NCI-H774 (cell line): ENCODE measurements around the gene TRIO.

ENCODE experiments used
- DNase-seq: peaks from one replicate; lab custom pipeline; 2025; lab: John Stamatoyannopoulos, UW

The TRIO gene

DNA sequence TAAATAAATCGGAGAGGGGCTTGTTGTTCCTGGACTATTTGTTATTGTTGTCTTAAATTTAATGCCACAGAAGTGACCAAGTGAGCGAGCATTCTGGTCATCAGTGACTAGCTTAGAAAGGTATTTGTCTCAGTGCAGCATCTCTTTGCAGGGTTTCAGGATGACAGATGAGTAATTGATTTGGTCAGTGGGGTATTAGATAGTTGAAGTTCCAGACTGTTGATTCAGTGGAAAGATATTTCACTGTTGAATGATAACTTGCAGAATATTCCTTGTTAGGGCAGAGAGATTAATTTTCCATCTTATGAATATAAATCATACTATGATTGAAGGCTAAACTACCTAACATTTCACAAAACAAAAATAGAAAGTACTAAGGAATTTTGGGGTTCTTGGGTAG is 122.4 kb downstream of the TRIO start:
- no peak for DNase-seq

DNA sequence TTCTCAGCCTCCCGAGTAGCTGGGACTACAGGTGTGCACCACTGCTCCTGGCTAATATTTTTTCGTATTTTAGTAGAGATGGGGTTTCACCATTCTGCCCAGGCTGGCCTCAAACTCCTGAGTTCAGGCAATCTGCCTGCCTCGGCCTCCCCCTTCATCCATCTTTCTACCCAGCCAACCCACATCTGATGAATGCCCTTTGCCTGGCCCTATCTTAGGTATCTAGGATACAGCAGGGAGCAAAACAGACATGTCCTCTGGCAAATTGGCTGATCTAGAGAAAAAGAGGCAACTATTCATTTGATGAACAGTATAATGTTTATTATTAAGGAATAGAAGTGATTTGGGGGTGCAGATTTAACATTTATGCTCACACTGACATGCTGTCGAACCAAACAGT is 123.0 kb downstream of the TRIO start:
- no peak for DNase-seq

- DNase-seq = no peak
Observed at GRCh38 chr5:14266686-14267085, 123.5 kb downstream of the TRIO start.

- no peak for DNase-seq
Observed at GRCh38 chr5:14267166-14267838, 124.2 kb downstream of the TRIO start.

- DNase-seq = no peak
Observed at GRCh38 chr5:14267991-14268708, 125.0 kb downstream of the TRIO start.

- no peak for DNase-seq
Observed at GRCh38 chr5:14268738-14269137, 125.6 kb downstream of the TRIO start.

- no peak for DNase-seq
Observed at GRCh38 chr5:14269395-14269794, 126.3 kb downstream of the TRIO start.

- peak; percentile 38 for DNase-seq
Observed at GRCh38 chr5:14270209-14270702, 127.1 kb downstream of the TRIO start.

GRCh38 chr5:14272548-14273205 is 129.5 kb downstream of the TRIO start:
- DNase-seq = no peak

GRCh38 chr5:14273207-14273767 is 130.1 kb downstream of the TRIO start:
- no peak for DNase-seq

- DNase-seq = no peak
Observed at GRCh38 chr5:14276380-14276779, 133.2 kb downstream of the TRIO start.

DNA sequence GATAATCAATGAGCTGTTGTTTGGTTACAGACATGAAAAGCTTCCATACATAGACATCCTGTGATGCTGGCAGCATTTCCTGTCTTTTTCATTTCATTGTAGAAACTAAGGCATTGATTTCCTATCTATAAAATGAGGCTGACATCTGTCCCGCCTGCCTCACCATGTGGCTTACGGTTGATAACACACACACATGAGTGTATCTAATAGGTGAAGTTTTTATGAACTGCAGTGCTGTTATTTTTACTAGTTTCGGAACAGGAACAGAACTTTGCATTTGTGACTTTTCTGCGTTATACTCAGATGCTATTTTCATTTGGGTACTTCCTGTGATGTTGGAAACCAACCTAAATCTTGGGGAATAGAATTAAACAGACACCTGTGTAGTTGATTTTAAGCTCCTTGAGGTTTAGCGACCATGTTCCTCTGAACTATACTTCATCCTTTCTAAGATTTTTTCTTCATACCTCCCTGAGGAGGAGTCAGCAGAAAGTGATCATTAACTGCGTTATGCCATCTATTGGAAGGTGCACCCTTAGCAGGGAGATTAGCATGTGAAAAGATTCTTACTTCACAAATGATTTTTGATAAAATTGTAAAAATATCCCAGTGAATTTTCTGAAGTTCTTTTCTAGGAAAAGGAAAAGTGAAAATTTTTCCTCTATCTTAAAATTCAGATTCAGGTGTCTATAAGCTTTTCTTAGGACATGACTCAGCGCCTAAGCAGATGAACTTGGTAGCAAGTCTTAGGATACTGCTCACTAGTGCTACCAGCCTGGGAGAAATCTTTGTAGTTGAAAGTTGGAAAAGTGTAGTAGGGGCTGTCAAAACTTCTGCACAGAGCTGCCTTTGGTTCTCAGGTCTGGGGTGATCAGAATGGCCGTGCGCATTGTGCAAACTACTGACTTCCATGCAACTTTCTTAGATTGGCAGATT is 134.5 kb downstream of the TRIO start:
- DNase-seq = no peak

DNA sequence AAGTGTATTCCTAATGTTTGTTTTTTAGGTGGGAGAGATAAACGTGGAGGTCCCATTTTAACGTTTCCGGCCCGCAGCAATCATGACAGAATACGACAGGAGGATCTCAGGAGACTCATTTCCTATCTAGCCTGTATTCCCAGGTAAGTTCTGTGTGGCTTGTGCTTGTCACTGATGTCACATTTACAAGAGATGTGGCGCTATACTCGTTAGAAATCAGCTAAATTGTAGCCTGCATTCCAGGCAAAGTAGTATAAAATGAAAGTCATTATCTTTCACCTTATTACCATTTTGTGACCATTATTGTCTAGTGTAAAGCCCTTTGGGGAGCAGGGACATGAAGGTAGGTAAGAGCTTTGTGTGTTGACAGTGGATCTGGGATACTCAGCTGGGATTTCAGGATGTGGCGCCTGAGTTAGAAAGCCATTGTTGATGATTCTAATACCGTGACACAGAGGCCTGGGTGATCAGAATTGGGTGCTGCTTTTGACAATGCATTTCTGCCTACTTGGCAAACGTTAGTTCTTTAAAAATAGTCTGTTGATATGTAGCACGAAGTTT is 137.2 kb downstream of the TRIO start:
- no peak for DNase-seq

DNA sequence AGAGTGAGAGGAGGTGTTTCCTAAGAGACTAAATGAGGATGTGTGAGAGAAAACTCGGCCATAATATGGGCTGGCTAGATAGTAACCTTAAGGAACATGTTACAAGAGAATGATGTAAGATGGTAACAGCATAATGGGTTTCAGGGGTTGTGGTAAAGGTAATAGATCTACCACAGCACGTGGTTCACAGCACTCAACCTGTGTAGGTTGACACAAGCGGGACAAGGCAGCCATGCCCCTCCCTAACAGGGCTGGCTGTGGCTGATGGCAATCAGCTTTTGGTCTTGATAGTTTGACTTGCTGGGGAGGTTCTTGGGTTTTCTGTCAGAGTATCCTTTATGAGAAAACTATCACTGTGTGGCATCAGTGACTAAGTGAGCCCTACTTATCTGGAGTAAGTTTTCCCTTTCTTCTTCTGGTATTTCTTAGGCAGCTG is 138.6 kb downstream of the TRIO start:
- no peak for DNase-seq

DNA sequence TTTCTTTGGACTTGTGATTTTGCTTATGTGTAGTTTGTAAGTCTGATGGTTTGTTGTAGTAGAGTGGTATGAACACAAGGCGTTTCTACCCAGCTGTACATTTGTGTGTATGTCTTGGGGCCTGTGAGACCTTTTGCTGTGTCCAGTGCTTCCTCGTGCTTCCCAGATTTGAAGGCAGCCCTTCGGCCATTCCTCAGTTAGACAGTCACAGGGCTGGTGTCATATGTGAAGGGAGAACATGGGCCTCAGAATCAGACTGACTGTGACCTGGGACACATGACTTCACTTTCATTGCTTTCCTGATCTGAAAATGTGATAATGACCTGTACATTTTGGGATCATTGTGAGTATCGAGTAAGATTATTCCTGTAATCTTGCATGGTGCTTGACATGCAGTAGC is 140.0 kb downstream of the TRIO start:
- DNase-seq = no peak

GRCh38 chr5:14284392-14285148 is 141.4 kb downstream of the TRIO start:
- DNase-seq = no peak

DNA sequence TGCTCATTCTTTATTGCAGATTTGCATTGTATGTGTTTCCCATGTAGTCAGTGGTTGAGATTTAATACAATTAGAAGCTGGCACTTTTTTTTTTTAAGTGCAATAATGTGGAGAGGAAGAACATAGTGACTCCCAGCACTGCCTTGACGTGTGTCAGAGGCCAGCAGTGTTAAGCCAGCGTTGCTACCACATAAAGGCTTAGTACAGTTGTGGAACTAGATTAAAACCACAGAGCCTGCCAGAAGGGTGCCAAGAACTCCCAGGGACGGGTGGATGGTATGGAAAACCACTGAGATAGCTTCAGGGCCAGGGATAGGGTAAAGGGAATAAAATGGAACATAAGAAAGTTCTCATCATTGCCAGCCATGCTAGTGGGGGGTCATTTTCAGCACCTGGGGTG is 142.9 kb downstream of the TRIO start:
- no peak for DNase-seq

DNA sequence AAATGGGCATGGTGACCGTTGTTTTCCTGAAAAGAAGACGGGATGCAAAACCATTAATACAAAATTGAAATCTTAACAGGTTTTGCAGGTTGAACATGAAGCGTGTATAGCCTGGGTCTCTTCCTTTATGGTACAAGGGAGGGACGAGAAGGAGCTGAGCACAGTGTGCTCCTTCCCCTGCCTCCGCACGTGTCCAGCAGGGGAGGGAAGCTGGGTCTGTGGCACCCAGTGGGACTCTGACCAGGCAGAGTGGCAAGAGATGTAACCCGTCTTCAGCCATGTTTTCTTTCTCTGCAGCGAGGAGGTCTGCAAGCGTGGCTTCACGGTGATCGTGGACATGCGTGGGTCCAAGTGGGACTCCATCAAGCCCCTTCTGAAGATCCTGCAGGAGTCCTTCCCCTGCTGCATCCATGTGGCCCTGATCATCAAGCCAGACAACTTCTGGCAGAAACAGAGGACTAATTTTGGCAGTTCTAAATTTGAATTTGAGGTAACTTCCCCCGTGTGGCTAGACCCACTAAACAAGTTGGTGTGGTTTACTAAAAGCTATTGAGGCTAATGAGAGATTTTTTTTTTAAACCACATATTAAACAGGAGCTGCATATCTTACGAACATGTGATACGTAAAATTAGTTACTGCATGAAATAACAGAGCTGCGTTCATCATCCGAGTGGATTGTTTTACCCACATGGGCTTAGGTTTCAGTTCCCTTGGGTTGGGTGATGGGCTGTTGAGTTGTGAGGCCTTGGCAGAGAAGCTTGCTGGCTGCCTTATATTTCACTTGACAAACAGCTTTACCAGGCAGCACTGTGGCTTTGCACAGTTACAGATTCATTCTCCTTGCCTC is 143.7 kb downstream of the TRIO start:
- DNase-seq = no peak
